SK-N-MC (cell line): ENCODE results near the gene RPL7A.

ENCODE experiments used
- EZH2 ChIP-seq: fragments of 200-600 bp; sonication (generic); IDR thresholded peaks from one replicate; pipeline ENCODE4 v1.6.1; 2017; ENCODE audit warnings: antibody characterized with exemption
- POLR2AphosphoS5 ChIP-seq: IDR thresholded peaks from 2 replicates; pipeline ENCODE4 v1.6.1; 2012; ENCODE audit warnings: mild to moderate bottlenecking, low read depth, low read length, borderline replicate concordance

DNA sequence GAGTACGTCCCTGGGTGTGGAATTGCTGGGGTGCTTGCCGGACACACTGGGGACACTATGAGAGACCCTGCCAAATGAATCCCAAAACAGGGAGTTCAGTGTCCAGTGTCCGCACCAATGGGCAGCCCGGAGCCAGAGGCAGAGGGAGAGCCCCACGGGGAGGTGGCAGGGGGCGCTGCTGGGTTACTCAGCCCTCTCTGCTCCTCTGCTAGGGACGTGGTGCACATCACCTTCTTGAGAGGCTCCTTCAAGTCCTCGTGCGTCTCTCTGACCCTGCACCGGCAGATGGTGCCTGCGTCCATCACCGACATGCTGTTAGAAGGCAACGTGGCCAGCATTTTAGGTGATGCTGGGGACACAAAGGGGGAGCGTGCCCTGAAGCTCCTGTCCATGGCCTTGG is 48.9 kb downstream of the RPL7A start:
- no peak for TF ChIP-seq POLR2AphosphoS5
- no peak for TF ChIP-seq EZH2
